AG20443 (cell line): ENCODE results near the gene CACUL1.

Experiments
- DNase-seq: peaks from one replicate; pipeline ENCODE4 v3.0.0; 2012; ENCODE audit warnings: low spot score, mixed read lengths

The CACUL1 gene

GRCh38 chr10:118732245-118733165, 22.3 kb downstream of the CACUL1 start:
- no peak for DNase-seq

- DNase-seq: no peak
Observed at GRCh38 chr10:118730756-118731456, 23.9 kb downstream of the CACUL1 start.

DNA sequence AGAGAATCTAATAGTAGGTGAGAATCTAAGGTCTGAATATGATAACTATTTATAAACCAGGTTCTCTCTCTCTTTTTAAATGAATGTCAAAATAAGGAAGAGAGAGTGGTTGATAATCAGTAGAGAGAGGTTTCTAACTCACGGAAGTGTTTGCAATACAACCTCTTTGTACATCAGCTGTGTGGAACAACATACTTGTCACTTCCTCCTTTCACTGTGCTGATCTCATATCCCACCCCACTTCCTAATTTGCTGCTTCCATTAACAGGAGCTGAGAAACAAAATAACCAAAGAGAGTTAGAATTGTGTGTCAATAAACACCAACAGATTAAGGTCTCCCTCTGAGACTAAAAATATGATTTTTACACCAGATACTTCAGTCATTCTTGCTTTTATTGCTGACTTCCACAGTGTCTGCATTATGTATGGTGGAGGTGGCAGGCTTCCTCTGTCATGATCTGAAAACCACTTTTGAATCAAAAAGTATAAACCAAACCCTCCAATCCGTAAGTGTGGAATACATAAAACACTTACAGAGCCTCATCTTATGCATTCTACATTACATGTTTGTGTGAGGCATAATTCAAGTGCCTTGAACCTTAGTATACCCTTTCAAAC, 25.0 kb downstream of the CACUL1 start:
- no peak for DNase-seq

DNA sequence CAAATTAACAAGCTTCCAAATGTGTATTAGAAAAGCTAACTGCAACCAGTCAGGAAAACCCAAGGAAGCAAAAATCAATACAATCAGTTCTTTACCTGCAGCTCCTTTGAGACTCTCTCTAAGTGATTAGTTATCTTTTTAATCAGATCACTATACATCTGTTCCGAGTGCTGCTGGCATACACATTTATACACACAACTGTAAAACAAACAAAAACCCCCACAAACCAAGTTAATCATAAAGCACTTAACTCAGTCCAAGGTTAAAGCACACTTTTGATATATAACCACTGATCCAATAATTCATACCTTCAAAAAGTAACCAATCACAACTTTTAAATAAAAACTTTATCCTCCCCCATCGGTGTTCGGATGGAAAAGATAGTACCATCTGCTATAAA, 25.6 kb downstream of the CACUL1 start:
- DNase-seq: no peak

DNA sequence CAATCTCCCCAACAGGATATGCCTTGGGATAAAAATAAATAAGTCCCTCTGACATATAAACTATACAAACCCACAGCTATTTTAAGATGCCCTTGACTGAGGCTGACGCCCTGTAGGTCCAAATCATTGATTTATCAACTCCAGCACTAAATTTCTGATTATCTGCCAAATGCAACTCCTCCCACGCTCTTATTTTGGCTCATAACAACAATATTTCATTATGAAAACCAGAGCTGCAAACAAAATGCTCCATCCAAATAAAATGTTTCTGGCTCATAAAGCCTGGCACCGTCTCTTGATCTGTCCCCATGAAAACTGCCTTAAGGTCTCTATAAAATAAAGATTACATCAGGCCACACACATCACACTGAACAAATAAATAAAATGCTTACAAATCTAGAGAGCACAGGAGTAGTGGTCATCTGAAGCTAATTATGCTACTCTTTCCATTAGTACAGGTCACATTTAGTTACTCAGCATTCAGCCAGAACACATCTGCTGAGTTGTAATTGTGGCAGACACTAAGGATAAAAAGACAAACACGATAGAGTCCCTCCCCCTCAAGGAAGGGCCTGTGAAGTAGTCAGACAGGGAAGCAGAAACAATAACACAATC, 28.8 kb downstream of the CACUL1 start:
- peak; percentile 38 for DNase-seq

DNA sequence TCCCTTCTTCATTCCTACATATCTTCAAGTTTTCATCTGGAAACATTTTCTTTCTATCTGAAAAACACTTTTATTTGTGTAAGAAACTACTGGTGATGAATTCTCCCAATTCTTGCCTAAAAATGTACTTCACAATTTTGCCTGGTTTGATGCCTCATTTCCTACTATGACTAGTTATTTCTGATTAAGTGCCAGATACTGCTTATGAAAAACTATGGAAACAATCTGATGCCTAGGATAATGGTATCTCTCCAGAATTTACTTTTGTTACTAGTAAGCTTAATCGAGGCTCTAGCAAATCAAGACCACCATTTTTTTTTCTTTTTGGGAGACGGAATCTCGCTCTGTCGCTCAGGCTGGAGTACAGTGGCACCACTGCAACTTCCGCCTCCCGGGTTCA, 31.3 kb downstream of the CACUL1 start:
- DNase-seq: peak; percentile 56

- no peak for DNase-seq
Observed at GRCh38 chr10:118721539-118721876, 33.3 kb downstream of the CACUL1 start.

- DNase-seq: peak; percentile 36
Observed at GRCh38 chr10:118720685-118721538, 33.9 kb downstream of the CACUL1 start.

DNA sequence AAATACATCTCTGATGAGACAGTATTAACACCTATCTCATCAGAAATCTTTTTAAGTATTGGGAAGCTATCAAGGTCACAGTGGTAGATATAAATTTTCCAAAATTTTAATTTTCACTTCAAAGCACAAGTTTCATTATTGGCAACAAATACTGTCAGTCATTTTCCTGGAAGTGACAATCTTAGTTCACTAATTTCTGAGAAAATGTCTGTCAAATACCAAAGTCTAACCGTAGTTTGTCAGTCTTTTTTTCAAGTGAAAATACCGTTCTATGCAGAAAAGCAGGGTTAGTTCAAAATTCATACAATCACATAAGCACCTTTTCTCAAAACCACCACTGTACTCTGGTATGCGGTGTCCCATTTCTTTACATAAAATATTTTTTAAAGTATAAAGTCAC, 40.4 kb downstream of the CACUL1 start:
- DNase-seq: no peak

GRCh38 chr10:118712930-118713634, 41.7 kb downstream of the CACUL1 start:
- no peak for DNase-seq

DNA sequence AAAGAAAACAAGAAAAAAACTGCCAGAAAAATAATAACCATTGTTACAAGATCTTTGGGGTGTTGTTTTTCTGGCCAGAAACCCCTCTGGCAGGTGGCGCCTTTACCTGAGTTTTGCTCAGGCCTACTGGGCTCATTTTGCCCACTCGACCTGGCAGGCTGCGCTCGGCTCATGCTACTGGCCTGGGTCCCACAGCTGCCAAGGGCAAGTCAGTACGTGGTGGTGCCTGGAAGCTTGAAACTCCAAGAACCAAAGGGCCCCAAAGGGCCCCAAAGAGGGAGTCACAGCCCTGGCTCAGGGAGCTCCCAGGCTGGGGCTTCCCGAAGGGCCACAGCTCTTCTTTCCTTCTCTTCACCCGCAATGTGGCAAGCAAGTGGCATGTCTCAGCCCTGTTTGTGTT, 42.7 kb downstream of the CACUL1 start:
- DNase-seq: no peak

- DNase-seq: no peak
Observed at GRCh38 chr10:118710487-118710886, 44.3 kb downstream of the CACUL1 start.

DNA sequence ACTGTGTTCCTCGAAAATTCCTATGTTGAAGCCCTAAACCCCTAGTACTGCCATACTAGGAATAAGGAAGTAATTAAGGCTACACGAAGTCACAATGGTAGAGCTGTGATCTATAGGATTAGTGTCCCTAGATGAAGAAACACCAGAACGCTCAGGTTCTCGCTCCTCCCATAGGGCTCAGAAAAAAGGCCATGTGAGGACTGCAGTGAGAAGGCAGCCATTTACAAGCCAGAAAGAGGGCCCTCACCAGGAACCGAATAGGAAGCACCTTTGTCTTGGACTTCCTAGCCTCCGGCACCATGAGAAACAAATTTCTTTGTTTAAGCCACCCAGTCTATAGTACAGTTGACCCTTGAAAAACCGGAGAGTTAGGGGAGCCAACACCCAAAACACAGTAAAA, 46.2 kb downstream of the CACUL1 start:
- no peak for DNase-seq

DNA sequence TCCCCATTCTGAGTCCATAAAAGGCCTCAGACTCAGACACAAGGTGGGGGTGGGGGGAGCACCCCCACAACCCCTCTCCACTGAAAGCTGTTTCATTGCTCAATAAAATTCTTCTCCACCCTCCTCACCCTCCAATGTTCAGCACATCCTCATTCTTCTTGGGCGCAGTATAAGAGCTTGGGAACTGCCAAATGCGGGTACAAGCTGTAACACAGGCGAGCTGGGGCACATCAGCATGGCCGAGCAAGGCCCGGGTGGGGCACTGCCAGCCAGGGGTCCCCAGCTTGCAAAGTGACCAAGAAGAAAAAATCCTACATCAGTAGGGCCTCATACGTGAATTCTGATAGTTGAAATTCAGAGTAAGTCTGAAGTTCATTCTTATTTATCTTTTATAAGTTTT, 50.1 kb downstream of the CACUL1 start:
- DNase-seq: no peak

GRCh38 chr10:118701529-118702323, 53.0 kb downstream of the CACUL1 start:
- no peak for DNase-seq

GRCh38 chr10:118698421-118698820, 56.3 kb downstream of the CACUL1 start:
- no peak for DNase-seq

DNA sequence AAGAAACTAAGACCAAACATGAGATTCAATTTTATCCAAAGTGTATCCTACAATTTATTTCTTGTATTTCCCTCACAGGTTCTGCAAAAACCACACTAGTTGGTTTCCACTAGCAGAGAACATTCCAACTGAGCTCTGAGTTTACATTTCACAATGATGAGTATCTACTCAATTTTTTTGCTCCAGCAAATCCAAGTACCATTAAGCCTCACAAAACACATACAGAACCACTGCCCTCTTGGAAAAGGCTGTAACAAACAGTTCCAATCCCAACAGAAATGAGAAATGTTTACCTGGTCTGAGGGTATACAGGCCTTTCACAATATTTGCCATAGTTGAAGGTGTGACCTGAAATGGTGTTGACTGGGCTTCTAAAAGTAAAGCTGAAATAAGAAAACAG, 59.9 kb downstream of the CACUL1 start:
- DNase-seq: peak; percentile 24

DNA sequence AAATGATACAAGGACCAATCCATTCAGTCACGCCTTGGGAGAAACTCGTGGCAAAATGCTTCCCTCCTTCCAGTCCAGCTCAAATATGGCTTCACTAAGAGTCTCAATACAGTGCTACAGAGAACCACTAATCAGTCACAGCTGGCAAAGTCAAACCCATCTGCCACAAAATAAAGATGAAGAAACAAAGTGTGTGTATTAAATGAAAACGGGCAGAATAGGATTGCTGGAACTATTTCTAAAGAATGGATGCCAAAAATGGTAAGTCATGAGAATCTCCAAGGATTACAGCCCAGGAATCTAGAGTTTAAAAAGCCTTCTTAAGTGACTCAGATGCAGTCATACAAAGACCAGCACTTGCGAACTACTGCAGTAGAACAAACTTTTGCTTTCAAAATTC, 61.9 kb downstream of the CACUL1 start:
- peak; percentile 83 for DNase-seq

DNA sequence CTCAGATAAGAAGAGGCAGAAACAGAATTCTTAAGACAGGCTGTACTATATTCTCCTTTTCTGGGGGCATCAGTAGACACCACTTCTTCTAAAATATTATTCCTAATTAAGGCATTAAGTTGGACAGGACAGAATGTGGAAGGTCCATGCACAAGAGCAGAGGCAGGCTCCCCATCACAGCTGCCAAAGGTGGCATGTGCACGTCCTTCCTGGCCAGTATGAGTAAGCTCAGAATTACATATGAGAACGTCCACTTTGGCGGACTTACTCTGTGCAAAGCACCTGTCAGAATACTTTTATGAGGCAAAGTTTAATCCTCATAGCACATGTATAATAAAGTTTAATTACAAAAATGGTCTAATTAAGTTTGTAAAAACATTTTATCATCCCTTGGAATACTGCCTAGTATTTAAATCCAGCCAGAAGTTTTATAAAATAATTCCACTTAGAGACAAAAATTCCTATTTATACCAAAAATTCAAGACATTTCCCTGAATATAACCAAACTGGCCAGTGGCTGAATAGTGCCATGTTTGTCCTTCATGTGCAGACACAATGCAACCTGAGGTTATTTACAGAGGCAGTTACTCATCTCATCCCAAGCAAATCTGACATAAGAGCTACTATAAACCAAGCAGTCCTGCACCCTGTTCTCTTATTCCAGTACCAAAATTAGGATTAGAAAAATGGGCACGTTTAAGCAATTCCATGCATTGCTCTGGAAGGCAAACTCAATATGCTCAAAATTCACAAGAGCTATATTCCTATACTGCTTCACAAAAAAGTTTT, 65.5 kb downstream of the CACUL1 start:
- DNase-seq: no peak
